NCI-H510A (cell line): Measurements from ENCODE around the gene GRPEL1.

Experiments used
- DNase-seq: peaks from one replicate; lab custom pipeline; 2025; lab: John Stamatoyannopoulos, UW

GRPEL1 gene

GRCh38 chr4:7044137-7044930 lies 23.5 kb downstream of the GRPEL1 start:
- no peak for DNase-seq

DNA sequence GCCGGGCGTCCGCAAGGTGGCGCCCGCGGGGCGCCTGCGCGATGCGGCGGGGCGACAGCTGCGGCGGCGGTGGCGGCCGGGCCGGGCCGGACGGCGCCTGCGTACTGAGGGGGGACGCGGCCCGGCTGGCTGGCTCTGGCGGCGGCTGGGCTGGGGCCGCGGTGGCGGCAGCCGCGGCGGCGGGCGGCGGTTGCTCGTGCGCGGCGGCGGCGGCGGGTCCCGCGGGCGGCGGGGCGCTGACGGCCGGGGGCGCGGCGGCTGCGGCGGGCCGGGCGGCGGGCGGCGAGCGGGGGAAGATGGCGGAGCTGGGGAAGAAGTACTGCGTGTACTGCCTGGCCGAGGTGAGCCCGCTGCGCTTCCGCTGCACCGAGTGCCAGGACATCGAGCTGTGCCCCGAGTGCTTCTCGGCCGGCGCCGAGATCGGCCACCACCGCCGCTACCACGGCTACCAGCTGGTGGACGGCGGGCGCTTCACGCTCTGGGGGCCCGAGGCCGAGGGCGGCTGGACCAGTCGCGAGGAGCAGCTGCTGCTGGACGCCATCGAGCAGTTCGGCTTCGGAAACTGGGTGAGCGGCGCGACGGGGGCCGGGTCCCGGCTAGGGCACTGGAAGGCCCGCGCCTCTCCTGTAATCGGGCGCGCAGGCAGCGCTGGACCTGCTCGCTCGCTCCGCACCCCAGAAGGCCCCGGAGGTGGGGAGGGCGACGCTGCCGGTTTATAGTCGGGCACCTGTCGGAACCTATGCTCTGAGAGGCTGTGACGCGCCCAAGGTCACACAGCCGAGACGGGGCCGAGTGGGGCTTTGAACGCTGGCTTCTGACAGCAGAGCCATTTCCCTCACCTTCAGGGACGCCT lies 24.4 kb downstream of the GRPEL1 start, which contains the start of gene TADA2B:
TSS of gene TADA2B (plus strand) at position 89 of the 853 bp plus-strand sequence. CDS start at position 297, 208 bp downstream.
- DNase-seq, result no peak

DNA sequence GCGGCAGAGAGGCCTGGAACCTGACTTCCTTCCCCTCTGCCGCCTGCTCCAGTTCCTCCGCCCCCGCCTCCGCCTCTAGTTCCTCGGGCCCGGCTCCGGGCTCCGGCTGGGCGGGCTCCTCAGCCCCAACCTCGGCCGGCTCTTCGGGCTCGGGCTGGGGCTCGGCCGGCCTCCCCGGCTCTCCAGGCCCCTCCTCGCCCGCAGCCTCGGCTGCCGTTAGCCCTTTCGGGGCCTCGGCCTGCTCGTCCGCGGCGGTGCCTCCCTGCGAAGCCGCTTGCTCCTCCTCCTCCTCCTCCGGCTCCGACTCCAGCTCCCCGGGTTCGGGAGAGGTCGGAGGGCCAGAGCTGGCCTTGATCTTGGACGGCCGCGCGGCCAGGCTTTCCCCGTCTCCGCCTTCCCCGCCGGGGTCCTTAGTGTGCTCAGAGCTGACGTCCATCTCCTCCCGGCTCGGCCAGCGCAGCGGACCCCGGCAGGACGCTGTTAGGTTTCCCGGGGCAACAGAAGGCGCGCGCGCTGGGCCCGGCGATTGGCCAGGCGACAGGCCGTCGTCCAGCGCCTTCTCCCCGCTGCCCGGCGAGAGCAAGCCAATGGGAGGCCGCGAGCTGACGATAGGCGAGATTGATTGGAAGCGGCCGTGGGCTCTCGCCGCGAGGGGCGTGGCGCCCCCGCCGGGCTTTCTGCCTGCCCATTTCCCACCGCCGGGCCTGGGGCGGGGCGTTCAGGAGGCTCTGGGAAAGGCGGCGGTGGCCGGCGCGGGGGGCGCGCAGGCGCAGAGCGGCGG lies 25.2 kb downstream of the GRPEL1 start:
- peak; percentile 92 for DNase-seq

DNA sequence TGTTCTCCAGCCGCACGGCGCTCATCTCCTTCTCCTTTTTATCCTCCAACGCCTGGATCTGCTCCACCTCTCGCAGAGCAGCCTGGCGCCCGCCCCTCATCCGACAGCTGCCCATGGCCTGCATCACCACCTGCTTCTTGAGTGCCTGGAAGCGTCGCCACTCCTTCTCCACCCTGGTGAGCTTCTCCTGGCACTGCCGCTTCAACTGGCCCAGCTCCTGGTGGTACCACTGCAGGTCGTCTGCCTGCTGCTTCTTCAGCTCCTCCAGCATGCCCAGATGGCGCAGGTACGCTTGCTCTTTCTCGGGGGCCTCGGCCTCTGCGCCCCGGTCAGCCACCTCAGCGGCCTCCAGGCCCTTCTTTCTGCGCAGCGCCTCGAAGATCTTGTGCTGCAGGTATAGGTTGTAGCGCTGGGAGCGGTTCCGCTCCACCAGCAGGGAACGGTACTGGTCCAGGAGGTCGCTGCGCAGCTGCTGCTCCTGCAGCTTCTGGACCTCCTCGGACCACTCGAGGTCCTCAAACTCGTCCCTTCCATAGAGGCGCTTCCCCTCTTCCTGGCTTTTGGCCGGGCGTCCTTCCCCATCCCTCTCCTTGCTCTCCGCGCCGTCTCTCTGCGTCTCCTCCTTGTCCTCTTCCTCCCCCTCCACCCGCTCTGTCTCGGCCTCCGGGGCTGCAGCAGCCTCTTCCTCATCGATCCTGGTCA lies 25.9 kb downstream of the GRPEL1 start:
- peak; percentile 53 for DNase-seq

DNA sequence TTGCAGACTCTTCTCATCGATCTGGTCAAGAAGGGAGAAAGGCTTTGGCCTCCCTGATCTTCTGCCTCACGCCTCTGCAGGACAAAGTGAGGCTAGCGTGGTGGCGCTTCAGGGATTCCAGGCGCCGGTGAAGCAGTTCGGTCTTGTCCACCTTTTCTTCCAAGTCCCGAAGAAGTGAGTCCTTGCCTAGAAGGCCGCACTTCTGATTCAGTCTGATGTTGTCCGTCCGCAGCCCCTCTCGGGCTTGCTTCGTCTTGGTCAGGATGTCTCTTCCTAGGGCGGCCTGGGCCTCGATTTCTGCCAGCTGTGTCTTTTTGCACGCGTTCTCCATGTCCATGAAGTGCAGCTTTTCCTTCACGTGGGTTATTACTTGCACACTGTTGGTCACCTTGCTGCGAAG lies 26.6 kb downstream of the GRPEL1 start:
- no peak for DNase-seq

DNA sequence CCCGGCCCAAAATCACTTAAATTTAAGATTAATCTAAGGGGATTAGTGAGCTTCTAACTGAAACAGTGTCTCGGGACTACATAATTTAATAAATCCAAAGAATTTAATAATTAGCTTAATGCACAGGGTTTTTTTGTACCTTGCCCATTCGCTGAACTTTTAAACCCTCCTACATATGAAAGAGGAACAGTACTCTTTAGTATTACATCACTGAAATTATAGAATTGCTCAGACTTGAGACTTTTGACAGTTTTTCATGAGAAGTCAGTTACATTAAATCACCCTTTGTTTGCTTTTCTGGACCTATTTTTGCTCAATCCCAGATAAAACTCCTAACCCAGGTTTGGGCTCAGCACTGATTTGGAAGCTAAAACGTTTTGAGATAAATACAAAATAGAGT lies 27.1 kb downstream of the GRPEL1 start:
- DNase-seq, result no peak

DNA sequence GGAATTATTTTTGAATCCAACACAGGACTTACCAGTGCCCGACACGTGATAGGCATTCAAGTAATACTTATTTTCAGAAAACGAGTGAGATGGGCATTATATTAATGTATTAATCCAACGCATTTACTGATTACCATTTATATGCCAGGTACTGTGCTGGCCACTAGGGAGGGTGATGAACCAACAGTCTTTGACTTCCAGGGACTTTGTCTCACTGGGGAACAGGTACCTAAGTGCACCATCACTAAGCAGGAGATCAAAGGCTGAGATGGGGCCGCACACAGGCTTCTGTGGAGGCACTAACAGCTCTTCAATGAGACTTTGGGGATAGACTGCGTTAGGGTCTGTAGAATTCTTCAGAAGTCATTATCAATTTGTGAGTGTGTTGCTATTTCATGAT lies 30.4 kb downstream of the GRPEL1 start:
- DNase-seq, result no peak

GRCh38 chr4:7034262-7035081 lies 33.4 kb downstream of the GRPEL1 start:
- no peak for DNase-seq

- DNase-seq, result no peak
Measured at GRCh38 chr4:7032596-7032995, 35.3 kb downstream of the GRPEL1 start.

DNA sequence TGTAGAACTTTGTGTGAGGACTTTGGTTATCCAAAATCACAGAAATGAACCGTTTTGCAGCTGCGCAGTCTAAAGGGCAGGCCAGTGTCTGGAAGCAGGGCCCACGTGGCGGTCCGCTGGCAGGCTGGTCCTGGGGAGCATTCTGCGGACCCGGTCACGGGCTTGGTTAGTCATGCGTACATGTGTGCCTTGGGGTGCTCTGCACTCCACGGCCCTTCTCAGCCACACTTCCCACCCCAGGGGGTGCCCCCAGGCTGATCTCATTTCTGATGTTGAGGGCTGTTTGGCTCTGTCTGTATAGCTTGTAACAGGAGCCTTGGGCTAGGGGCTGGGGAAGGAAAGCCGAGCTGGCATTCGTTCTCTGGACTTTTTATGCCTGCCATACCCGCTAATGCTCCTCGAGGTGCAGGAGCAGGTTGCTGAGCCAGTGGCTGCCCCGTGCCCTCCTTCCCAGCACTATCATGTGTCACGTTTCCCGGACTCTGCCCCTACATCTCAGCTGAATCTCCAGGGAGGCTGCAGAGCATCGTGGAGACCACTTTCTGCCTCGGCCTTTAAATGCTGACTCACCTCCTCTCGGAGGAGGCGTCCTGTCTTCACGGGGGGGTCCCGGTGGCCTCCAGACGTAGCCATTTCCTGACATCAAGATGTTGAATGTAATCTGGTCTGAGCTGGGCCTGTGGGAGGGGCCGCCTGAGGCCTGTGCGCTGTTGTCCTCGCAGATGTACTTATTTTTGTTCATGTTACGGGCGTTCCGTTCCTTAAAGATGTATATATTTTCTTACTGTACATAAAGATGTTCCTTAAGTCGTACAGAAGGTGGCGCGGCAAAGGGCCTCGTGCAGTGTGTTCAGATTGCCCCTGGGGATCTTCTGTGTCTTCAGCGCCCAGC lies 36.1 kb downstream of the GRPEL1 start:
- no peak for DNase-seq

GRCh38 chr4:7030856-7031255 lies 37.0 kb downstream of the GRPEL1 start:
- DNase-seq, result no peak

- DNase-seq, result no peak
Measured at GRCh38 chr4:7029921-7030320, 37.9 kb downstream of the GRPEL1 start.

DNA sequence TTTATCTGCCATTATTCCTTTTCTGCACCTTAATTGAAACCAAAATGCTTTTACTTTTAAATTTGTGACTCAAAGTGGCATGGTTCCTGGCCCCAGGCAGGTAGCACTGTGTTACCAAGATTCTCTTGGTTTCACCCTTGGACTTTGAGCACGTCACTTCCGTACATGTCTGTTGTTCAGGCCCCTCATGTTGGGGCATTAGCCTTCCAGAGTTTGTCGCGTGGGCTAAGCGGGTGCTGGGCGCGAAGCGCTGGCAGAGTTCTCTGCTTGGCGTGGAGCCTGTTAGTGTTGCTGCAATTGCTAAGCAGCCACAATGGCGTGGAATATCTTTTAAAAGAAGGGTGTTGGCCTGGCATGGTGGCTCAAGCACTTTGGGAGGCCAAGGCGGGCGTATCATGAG lies 38.7 kb downstream of the GRPEL1 start:
- DNase-seq, result no peak

- no peak for DNase-seq
Measured at GRCh38 chr4:7027913-7028312, 40.0 kb downstream of the GRPEL1 start.

DNA sequence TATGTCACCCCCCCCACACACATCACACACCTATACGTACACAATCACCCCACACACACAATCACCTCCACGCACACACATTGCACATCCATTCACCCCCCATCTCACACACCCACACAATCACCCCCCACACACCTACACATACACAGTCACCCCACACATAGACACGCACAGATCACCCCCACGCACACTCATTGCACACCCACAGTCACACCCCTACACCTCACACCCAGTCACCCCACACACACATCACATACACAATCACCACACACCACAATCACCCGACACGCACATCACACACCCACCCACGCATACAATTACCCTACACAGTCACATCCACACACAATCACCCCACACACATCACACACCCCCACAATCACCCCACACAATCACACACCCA lies 40.6 kb downstream of the GRPEL1 start:
- no peak for DNase-seq

DNA sequence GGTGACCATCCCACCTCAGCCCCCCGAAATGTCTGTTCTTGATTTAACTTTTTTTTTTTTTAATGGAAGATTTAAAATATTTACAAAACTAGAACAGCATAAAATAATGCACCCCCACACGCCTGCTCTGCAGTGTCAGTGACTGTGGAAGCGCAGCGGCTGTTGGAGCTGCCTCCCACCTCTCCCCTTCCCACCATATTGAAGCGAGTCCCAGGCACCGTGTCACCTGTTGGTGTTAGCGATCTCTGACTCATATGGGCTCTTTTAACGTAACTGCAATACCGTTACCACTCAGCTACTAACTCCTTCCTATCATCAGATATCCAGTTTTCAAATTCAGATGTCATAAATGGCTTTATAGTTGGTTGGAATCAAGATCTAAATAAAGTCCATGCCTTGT lies 41.8 kb downstream of the GRPEL1 start:
- DNase-seq, result no peak

DNA sequence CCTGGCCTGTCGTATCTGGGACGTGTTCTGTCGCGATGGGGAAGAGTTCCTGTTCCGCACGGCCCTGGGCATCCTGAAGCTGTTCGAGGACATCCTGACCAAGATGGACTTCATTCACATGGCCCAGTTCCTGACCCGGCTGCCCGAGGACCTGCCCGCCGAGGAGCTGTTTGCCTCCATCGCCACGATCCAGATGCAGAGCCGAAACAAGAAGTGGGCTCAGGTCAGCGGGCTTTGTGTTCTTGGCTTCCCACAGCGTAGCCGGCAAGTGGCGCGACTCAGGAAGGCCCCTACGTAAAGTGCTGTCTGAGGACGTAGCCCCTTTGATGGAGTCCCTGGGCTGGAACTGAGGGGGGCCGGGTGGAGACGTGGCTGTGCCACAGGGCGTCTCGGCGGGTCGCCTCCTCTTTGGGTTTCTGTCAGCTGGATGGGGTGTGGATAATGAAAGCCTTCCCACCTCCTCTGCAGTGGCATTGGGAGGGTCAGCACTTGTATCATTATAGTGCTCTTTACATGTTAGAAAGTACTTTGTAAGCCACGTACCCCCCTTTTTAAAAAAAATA lies 42.7 kb downstream of the GRPEL1 start:
- no peak for DNase-seq

DNA sequence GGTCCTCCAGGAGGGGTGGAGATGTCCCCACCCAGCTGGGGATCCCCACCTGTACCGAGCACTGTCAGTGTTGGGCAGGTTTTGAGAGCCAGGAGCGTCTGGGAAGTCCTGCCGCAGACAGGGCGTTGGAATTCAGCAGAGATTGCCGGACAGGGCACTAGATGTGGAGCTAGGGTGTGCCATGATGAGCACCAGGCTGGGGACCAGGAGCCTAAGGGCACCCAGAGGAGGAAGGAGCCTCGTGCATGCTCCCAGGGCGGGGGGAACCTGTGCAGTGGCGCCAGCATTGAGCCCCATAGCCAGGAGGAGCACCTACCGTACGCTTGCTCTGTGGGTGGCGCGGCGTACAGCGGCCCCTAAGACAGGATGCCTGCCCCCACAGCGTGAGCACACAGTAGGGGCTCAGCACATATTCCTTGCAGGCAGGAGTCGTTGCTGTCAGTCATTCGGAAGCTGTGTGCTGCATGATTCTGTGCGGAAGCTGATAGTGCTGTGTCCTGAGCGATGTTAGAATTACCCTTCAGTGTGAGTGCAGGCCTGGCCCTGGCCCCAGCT lies 43.5 kb downstream of the GRPEL1 start:
- no peak for DNase-seq

DNA sequence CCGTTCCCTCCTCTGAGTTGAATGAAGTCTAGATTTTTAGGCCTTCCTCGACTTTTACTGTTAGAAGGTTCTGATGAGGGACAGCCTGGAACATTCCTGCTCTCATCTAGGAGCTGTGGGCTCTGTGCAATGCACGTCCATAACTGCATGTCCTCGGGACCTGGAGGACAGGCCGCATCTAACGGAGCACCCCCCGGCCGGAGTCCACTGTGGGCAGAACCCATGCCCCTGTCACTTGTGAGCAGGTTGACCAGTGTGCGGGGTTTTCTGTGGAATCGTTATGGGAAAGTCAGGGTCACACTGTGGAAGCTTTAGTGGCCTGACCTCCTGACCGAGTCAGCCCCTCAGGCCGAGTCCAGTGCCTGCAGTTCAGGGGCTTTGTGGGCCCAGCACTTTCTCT lies 44.0 kb downstream of the GRPEL1 start:
- DNase-seq, result no peak
